HG02798 (cell line): ENCODE measurements around the gene KIAA1671.

Source experiments
- ATAC-seq: cut with Tn5 transposase; IDR thresholded peaks from one replicate; pipeline ENCODE4 v1.9.1; 2021; ENCODE audit warnings: mild to moderate bottlenecking; ENCODE audit not compliant: unreplicated experiment, poor library complexity

KIAA1671 gene

DNA sequence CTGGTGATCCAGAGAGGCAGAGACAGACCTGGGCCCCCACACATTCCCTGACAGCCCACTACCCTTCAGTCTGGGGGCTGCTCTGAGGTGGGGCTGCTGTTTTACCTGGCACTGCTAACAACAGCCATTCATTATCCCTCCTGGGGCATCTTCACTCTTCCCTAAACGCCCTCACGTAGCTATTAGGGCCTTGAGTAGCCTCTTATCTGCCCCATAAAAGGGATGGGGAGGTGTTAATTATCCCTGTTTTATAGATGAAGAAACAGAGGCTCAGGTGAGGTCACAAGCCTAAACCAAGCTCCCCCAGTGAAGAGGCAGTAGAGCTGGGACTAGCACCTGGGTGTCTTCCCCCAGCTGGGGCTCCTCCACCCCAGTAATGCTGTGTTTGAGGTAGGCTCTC is 79.5 kb downstream of the KIAA1671 start:
- ATAC-seq: no peak

DNA sequence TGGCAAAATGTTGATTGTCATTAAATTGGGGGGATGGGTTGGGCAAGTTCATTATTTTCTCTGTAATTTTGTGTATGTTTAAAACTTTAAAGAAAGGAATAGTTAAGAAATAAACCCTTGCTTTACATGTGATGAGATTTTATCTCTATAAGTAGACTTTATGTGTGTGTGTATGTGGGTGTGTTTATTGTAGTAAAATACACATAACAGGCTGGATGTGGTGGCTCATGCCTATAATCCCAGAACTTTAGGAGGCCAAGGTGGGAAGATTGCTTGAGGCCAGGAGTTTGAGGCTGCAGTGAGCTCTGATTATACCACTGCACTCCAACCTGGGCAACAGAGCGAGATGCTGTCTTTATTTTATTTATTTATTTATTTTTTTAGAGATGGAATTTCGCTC is 83.2 kb downstream of the KIAA1671 start:
- no peak for ATAC-seq

DNA sequence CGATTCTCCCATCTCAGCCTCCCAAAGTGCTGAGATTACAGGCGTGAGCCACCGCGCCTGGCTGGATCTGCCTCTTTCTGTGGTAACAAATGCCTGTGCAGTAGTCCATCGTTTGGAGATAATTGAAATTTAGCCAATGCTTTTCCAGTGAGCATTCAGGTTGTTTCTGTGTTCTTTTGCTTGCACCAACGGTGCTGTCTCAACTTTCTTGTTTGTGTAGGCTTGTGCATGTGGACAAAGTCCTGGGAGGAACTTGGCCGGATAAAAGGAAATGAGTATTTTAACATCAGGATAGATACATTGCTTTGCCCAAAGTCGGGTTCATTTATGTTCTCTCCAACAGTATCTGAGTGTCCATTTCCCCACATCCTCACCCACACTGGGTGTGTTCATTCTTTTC is 85.7 kb downstream of the KIAA1671 start:
- ATAC-seq: no peak

DNA sequence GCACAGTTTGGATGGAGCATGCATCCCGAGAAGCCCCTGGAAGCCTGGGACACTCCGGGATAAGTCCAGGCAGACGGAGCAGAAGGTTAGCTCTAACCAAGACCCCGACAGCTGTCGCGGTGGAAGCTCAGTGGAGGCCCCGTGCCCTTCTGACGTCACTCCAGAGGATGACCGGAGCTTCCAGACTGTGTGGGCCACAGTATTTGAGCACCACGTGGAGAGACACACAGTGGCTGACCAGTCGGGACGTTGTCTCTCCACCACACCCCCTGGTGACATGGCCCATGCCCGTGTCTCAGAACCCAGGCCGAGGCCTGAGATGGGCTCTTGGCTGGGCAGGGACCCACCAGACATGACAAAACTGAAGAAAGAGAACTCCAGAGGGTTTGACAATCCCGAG is 86.3 kb downstream of the KIAA1671 start:
- no peak for ATAC-seq

DNA sequence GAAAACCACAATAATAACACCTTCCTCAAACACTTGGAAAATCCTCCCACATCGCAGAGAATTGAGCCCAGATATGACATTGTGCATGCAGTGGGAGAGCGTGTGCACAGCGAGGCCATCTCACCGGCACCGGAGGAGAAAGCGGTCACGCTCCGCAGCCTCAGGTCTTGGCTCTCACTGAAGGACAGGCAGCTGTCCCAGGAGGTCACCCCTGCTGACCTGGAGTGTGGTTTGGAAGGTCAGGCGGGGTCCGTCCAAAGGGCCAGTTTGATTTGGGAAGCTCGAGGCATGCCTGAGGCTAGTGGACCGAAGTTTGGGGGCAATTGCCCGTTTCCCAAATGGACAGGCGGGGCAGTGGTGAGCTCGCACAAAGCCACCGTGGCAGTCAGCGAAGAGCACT is 86.7 kb downstream of the KIAA1671 start:
- ATAC-seq: no peak

DNA sequence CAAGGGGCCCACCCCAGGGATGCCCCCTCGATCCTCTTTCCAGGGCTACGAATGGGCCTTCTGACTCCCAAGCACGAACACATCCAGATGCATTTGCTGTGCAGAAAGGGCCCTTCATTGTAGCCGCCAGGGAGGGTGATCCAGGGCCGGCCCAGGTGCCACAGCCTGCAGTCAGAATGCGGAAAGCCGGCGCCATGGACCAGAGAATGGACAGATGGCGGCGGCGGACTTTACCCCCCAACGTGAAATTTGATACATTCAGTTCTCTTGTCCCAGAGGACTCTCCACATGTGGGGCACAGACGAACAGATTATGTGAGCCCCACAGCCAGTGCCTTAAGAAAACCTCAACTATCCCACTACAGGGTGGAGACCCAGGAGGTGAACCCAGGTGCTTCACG is 87.2 kb downstream of the KIAA1671 start:
- no peak for ATAC-seq

DNA sequence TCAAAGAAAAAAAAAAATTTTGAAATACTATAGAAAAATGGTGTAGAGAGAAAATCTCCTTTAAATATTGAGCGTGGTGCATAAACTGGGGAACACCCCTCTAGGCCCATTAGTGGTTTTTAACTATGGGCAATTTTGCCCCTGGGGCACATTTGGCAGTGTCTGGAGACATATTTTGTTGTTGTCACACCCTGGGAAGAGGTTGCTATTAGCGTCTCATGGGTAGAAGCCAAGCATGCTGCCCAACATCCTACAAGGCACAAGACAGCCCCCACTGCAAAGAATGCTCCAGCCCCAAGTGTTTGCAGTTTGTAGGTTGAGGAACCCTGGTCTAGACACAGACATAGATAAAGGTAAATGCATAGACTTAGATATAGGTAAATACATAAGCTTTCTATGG is 92.6 kb downstream of the KIAA1671 start:
- ATAC-seq: no peak

DNA sequence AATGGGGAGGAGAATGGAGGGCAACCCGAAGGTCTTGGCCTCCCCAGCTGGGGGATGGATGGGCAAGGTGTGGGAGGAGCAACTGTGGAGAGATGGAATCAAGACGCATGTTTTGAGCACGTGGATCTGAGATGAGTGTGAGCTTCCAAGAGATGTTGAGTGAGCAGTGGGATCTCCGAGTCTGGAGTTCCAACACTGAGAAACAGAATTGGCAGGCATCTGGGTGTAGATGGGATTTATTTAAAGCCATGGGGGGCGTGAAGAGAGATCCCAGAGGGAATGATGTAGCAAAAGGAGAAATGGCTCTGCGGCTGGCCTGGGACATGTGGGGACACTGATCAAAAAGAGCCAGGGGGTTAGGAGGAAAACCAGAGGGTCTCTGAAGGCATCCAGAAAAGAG is 95.6 kb downstream of the KIAA1671 start:
- ATAC-seq: no peak

DNA sequence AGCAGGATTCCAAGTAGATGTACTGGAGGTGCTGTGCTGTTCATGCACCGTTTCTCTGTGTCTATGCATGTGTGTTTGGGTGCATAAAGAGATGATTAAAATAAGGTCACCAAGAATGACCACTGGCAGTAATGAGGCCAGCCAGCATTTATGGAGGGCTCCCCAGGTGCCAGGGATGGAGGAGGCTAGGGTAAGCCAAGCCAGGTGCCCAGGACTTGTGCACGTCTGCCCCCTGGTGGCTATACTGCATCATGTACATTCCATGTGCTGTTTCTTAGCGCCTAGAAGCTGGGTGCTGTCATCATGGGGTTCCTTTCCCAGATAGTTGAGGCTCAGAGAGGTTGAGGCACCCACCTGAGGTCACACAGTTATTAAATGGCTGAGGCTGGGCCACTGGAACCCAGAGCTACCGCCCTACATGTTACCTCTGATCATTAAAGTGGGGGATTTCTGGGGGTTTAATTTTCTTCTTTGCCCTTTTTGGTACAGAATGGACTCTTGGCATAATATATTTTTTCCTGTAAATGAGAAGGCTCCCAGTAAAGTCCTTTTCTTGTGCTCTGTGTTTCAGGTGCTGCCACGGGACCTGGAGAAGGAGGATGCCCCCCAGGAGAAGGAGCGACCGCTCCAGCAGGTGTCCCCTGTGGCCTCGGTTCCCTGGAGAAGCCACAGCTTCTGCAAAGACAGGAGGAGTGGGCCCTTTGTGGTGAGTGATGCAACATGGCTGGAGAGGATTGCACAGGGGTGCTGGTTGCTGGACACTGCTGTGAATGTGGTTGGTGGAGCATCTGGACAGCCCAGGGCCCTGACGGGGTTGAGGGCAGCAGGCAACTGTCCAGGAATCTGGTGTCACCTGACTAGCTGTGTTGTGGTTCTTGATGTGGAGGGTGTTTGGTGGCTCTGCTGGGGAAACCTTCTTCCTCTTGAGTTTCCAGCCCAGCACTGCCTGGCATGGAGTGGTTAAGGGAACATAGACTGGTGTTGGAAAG is 96.4 kb downstream of the KIAA1671 start:
- ATAC-seq: peak; percentile 39

DNA sequence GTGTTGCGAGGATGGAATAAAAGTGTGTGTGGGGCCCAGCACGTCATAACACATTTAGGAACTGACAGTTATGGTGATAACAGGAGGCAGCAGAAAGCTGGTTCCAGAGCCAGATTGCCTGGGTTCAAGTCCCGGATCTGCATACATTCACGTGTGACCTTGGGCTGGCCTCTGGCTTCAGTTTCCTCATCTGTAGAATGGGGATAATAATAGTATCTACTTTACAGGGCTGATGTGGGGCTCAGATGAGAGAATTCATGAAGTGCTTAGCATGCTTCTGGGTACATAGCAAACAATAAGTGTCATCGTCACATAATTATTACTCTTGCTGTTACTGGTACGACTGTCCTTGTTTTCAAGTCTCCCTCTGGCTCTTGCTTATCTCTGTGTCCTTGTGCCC is 97.3 kb downstream of the KIAA1671 start:
- ATAC-seq: no peak

DNA sequence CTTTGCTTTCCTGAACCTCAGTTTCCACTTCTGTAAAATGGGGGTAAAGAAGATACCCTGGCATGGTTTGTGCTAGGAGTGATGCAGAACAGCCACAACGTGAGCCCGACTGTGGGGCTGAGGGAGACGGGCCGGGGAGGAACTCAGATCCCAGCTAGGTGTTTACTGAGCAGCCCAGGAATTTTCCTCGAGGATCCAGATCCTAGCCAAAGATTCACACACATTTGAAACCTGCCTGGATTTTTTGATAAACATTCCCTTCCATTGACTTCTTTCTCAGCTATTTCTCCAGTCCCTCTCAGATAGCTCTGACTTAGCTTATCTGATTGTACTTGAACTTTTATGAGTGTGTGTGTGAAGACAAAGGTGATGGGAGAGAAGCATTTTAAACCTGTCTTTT is 98.0 kb downstream of the KIAA1671 start:
- no peak for ATAC-seq

DNA sequence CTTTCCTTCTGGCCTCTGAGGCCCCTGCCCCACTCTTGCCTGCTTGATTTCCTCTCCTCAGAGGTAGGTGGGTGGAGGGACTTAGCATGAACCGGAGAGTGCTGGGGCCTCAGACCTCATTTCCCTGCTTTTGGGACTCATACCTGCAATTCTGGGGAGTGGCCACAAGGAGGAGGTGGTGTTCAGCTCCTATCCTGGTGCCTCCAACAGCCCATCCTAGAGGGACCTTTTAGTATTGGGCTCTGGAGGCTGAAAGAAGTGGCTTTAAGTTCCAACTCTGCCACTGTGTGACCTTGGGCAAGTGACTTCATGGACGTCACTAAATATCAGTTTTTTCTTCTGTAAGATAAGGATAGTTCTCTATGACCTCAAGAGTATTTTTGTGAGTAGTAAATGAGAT is 98.6 kb downstream of the KIAA1671 start:
- no peak for ATAC-seq

DNA sequence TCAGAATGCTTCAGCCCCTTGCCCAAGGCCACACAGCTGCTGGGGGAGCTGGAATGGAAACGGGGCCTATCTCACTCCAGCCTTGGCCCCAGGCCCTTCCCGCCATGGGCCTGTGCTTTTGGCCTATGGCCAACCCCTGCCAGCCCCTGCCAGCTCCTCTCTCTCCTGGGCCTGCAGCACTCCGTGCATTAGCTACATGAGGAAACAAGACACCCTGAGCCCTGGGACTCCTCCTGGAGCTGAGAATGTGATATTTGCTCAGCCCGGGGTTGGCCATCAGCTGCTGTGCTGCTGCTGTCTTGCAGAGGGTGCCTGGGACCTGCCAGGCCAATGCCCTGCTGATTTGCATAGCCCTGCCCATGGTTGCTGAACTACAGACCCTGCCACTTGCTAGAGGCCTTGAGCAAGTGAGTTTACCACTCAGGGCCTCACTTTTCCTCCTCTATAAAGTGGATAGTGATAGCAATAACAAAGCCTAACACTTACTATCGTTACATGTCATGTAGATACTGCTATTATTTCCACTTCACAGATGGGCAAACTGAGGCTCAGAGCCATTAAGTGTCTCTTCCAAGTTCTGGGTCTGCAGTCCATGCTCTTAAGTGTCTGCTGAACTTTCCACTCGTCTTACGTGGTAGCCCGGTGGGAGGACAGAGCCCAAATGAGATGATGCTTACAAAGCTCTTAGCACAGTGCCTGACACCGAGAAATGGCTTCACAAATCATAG is 99.6 kb downstream of the KIAA1671 start:
- ATAC-seq: no peak

DNA sequence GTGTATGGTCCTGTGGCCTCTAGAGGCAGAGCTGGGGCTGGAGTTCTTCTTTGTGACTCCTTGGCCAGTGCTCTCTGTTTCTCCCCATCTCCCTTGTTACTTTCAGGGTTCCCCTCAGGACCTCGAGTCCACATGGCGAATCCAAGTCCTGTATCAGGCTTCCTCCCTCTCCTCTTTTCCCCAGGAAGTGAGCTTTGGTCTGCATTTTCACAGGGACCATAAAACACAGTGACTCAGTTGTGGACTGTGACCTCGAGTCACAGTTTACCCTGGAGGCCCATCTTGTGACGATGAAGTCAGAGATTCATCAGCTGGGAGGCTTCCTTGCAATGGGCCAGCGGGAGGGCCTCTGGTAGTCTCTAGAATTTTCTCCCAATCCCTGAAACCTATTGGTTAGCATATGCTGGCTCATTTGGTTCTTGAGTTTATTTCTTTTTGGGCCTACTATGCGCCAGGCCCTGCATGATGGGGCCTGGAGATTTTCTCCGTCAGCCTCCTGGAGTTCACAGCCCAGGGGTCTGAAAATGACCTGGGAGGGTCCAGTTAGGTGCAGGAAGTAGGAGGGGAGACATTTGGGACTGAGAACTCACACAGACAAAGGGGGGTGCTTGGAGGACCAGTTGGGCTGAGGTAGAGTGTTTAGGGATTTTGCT is 100.8 kb downstream of the KIAA1671 start:
- no peak for ATAC-seq

DNA sequence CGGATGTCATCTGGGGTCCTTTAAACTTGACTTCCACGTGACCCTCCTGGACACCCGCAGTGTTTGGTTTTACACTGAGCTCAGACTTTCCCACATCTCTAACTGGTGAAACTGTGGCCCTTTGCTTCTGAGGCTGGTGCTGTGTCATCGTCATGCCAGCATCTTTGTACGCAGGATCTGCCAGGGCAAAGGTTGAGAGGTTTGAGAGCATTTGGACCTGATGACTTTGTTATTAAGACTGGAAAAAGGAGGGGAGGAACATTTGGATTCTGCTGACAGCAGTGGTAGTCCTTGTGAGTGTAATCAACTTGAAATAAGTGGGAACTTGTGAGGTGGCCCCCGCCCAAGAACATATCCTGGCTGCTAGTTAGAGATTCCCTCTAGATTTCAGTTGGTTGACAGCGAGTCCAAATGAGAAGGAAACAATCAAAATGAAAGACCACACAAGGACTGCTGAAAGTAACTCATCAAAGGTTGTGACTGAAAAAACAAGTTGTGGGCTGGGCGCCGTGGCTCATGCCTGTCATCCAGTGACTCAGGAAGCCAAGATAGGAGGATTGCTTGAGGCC is 102.5 kb downstream of the KIAA1671 start:
- ATAC-seq: no peak

DNA sequence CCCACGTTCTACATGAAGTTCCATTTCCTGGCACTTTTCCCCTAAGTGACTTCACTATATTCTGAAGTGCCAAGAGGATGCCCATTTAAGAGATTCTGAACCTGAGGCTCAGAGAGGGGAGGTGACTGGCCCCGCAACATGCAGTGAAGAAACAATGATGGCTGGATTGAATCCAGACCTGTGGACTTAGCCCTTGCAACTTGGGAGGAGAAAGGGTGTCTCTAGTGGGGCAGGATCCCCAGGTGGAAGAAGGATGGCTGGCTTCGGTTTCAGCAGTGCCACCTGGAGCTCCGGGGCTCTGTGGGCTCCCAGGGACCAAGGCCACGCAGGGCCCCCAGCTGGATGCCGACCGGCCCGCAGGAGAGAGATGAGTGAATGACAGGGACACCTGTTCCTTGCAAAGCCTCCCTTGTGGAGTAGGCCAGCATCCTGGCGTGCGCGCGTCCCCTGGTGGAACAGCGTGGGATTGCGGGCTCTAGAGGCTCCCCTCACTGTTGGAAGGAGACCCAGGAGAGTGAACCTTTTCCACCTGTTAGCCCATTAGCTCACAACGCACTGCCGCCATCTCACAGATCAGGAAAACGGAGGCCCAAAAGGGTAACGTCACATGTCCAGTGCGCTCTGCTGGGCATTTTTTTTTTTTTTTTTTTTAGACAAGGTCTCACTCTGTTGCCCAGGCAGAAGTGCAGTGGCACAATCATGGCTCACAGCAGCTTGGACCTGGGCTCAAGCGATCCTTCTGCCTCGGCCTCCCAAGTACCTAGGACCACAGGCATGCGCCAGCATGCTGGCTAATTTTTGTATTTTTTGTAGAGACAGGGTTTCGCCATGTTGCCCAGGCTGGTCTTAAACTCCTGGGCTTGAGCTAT is 104.7 kb downstream of the KIAA1671 start:
- no peak for ATAC-seq

DNA sequence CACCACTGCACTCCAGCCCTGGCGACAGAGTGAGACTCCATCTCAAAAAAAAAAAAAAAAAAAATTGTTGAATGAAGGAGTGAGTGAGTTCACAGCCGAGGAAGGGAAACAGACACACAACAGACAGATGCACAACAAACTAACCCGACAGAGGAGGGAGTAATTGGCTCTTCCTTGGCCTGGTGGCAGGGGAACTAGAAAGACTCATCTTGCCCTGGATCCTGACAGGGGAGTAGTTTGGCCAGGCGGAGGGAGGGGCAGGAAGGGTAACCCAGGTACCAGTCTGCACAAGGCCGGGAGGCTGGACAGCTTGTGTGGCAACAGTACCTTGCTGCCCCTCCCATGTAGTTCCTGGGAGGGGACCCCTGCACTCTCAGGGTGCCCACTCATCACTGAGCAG is 106.9 kb downstream of the KIAA1671 start:
- ATAC-seq: no peak

DNA sequence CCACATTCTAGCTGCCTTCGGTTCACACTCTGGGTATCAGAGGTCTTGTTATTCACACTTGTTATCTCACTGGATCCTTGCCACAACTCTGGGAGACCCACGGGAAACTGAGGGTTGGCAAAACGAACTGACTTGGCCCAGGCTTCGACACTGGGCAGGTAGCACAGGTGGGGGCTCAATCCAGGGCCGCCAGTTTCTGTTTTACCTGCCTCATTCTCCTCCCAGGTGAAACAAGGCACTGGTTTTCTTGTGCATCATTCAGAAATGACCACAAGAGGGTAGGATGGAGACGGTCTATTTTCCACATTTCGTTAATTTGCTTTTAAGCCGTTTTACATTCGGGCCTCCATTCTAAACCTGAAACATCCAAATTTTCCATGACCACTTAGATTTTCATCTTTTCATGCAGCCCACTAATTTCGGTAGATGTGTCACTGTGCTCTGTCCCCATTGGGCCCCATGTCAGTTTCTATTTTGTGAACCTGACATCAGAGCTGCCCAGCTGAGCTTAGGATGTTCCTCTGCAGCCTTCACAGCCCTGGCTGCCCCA is 108.1 kb downstream of the KIAA1671 start:
- ATAC-seq: no peak

DNA sequence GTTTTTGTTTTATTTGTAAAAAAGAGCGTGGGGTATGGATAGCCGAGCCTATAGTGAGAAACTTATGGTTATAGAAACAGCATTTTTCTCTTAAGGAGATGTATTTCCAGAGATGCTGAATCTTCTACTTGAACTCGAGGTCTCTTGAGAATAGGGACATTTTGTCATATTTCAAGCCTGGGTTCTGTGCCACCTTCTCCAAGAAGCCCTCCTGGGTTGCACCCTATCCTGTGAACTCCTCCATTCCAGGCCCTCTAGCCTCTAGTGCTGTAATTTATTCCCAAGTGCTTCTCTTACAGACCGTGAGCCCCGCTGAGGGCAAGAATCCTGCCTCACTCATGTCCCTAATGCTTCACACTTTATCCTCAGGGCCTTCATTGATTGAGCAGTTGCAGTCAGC is 108.6 kb downstream of the KIAA1671 start:
- ATAC-seq: no peak
